Measurements from ENCODE around the gene TXNIP. TPM values are rescaled to one million over a fixed set of nuclear protein-coding genes. Genes with fewer than 3 reads are reported as not detected.
A peak's percentile ranks its signal among the peaks of the same experiment; 100 is the strongest.

The TXNIP gene
- total RNA-seq, 4 donors from 2014 or later = 1,118 to 3,262 (median 1,971) TPM

DNA sequence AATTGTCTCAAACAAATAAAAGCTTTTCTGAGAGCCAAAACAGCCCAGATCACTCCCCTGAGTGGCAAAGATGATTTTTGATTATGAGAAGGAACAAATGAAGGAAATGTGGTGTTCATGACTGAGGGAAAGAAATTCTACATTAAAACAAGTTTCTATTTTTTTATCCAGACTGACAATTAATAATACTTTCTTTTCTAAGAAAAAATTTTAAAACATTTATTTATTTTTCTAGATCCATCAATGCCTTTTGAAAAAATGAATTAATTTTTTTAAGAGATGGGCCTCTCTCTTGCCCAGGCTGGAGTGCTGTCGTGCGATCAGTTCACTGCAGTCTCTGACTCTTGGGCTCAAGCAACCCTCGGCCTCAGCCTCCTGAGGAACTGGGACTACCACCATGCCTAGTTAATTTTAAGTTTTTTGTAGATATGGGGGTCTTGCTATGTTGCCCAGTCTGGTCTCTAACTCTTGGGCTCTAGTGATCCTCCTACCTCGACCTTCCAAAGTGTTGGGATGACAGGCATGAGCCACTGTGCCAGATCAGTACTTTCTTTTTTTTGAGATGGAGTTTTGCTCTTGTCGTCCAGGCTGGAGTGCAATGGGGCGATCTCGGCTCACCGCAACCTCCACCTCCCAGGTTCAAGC, 11.2 kb upstream of the TXNIP start:
- ATAC-seq (ENCODE audit: low FRiP score) = no peak
- no peak for DNase-seq (ENCODE audit: low spot score)
- TF ChIP-seq, protein P1, sequence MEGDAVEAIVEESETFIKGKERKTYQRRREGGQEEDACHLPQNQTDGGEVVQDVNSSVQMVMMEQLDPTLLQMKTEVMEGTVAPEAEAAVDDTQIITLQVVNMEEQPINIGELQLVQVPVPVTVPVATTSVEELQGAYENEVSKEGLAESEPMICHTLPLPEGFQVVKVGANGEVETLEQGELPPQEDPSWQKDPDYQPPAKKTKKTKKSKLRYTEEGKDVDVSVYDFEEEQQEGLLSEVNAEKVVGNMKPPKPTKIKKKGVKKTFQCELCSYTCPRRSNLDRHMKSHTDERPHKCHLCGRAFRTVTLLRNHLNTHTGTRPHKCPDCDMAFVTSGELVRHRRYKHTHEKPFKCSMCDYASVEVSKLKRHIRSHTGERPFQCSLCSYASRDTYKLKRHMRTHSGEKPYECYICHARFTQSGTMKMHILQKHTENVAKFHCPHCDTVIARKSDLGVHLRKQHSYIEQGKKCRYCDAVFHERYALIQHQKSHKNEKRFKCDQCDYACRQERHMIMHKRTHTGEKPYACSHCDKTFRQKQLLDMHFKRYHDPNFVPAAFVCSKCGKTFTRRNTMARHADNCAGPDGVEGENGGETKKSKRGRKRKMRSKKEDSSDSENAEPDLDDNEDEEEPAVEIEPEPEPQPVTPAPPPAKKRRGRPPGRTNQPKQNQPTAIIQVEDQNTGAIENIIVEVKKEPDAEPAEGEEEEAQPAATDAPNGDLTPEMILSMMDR (IDR thresholded peaks at IDR 0.05) = no peak

DNA sequence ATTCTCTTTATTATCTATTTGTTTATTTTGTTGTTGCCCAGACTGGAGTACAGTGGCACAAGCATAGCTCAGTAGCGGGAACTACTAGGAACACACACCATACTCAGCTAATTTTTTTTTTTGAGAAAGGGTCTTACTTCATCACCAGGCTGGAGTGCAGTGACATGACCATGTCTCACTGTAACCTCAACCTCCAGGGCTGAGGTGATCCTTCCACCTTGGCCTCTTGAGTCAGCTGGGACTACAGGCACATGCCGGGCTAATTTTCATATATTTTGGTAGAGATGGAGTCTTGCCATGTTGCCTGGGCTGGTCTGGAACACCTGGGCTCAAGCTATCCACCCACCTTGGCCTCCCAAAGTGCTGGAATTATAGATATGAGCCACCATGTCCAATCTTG, 5.3 kb upstream of the TXNIP start:
- TF ChIP-seq, protein P1 (IDR thresholded peaks at IDR 0.05) = no peak
- no peak for DNase-seq (ENCODE audit: low spot score)
- ATAC-seq (ENCODE audit: low FRiP score) = no peak

DNA sequence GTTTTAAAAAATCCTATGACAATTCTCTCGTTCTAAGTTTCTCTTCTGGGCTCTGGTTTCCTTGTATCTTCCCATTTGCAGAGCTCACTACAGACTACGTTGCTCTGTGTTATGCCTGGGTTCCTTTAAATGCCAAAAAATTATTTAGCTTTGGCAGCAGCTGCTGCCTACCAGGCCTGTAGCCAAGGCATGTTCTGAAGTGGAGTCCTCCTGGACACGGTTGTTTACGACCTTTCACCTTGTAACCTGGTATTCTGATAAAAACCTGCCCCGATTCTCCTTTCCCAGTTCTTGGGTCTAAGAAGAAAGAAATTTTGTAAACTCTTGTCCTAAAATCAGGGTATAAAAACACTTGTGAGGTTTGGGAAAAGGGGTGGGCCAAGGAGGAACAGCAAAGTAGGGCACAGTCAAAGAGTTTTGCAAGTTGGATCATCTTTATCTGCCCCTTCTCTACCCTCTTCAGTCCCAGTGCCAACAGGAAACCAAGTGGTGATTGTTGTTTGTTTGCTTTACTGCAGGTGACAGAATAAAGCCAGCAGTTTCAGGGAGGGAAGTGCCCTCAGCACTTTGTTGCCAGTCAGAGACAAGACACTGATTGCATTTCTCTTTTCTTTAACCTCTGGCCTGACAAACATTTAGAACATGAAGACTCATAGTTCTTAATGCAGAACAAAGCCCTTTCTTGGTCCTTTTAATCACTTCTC, 3.1 kb upstream of the TXNIP start:
- DNase-seq (ENCODE audit: low spot score) (no peak), ATAC-seq (ENCODE audit: low FRiP score) (peak; percentile 47)
- TF ChIP-seq, protein P1 (IDR thresholded peaks at IDR 0.05) = no peak

DNA sequence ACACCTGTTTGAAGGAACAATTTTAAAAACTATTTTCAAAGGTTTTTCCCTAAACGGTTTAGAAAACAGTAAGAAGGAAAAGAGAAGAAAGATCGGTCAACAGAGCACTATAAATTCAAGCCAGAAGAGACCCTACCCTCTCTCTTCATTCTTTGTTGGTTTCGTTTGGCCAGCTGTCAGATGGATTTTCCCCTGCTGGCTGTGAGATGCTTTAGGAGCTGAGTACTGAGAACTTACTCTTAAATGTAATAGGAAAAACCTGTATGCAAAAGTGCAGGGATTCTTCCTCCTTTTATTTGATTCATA, 1.3 kb upstream of the TXNIP start:
- DNase-seq (ENCODE audit: low spot score) = no peak
- ATAC-seq (ENCODE audit: low FRiP score) = no peak
- TF ChIP-seq, protein P1 (IDR thresholded peaks at IDR 0.05) = no peak

DNA sequence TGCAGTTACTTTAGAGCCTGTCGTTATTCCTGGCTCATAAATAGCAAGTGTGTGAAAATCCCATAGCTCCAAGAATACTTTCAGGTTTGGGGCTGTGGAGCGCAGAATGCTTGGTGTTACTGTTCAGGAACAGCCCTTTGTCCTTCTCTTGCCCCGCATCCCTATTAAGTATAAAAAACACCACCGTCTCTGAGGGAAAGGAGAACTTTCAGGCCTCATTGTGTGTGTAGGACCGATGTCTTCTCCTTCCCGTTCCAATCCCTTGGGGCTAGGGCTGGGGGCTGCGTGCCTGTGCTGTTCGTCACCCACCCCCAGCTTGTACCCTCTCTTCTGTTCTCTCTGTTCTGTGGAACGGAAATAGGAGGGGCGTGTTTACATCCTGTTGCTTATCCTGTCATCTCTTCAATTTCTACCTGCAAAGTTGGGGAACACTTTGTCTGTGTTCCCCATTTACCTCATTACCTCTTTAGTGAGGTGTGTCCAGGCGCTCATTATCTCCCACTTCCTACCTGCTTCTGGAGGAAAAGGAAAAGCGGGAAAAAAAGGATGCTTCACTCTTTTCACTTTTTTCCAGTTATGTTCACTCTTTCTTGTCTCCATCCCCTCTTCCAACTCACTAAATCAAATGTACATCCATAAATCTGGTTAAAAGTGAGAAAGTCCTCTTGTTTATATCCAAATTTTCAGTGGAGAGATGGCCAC, 788 bp upstream of the TXNIP start:
- TF ChIP-seq, protein P1 (IDR thresholded peaks at IDR 0.05) = no peak
- ATAC-seq (ENCODE audit: low FRiP score) (peak; percentile 29), DNase-seq (ENCODE audit: low spot score) (no peak)

DNA sequence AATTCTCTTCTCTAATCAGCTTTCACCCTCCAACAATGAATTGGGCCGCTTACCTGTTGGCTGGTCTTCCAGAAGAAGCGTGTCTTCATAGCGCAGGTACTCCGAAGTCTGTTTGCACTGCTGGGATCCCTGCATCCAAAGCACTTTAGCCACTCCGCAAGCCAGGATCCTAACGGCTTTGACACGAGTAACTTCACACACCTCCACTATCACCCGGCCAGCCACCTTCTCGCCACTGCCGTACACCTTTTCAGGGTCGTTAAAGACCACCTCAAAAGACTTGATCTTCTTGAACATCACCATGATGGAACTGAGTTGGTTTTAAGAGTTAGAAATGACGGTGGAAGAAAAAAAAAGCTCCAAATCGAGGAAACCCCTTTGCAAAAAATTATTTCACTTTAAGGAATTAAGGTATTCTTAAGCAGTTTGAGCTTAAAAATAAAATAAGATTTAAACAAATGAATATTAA, 381 bp downstream of the TXNIP start:
- DNase-seq (ENCODE audit: low spot score) (no peak), ATAC-seq (ENCODE audit: low FRiP score) (no peak)
- TF ChIP-seq, protein P1 (IDR thresholded peaks at IDR 0.05) = no peak
